ENCODE measurements around the gene MKNK2. TPM values are rescaled to one million over a fixed set of nuclear protein-coding genes. Genes with fewer than 3 reads are reported as not detected.
A peak's percentile ranks its signal among the peaks of the same experiment; 100 is the strongest.
"Not testable (repeated sequence)": the region's sequence is repeated elsewhere in the genome, so short reads cannot be mapped to it uniquely, and the experiment has no call there.

Gene MKNK2
- total RNA-seq (100 to 1,000 TPM in 3 of 4 donors, 10 to 100 TPM in 1; 96.9 to 151 (median 122) TPM), polyA plus RNA-seq (75.9 TPM)
- long read RNA-seq, donor 1, transcript MKNK2-201 (14 exons, 3,774 nt), result minor isoform, 7 of 184 reads
- long read RNA-seq, donor 1, transcript MKNK2-202 (14 exons, 1,744 nt), result major isoform, 38 of 184 reads
- long read RNA-seq, donor 1, partial matches to known transcripts, result 119 of 184 reads
- long read RNA-seq, donor 1, other reads (novel, unspliced or antisense), result 19 of 184 reads
- long read RNA-seq, donor 2, transcript MKNK2-201 (14 exons, 3,774 nt), result minor isoform, 8 of 114 reads
- long read RNA-seq, donor 2, transcript MKNK2-202 (14 exons, 1,744 nt), result major isoform, 21 of 114 reads
- long read RNA-seq, donor 2, partial matches to known transcripts, result 14 of 114 reads
- long read RNA-seq, donor 2, other reads (novel, unspliced or antisense), result 71 of 114 reads
- long read RNA-seq, donor 3, partial matches to known transcripts, result 12 of 114 reads
- long read RNA-seq, donor 3, other reads (novel, unspliced or antisense), result 102 of 114 reads
- long read RNA-seq, donor 4, transcript MKNK2-202 (14 exons, 1,744 nt), result major isoform, 21 of 119 reads
- long read RNA-seq, donor 4, transcript MKNK2-201 (14 exons, 3,774 nt), result minor isoform, 14 of 119 reads
- long read RNA-seq, donor 4, partial matches to known transcripts, result 11 of 119 reads
- long read RNA-seq, donor 4, other reads (novel, unspliced or antisense), result 72 of 119 reads

DNA sequence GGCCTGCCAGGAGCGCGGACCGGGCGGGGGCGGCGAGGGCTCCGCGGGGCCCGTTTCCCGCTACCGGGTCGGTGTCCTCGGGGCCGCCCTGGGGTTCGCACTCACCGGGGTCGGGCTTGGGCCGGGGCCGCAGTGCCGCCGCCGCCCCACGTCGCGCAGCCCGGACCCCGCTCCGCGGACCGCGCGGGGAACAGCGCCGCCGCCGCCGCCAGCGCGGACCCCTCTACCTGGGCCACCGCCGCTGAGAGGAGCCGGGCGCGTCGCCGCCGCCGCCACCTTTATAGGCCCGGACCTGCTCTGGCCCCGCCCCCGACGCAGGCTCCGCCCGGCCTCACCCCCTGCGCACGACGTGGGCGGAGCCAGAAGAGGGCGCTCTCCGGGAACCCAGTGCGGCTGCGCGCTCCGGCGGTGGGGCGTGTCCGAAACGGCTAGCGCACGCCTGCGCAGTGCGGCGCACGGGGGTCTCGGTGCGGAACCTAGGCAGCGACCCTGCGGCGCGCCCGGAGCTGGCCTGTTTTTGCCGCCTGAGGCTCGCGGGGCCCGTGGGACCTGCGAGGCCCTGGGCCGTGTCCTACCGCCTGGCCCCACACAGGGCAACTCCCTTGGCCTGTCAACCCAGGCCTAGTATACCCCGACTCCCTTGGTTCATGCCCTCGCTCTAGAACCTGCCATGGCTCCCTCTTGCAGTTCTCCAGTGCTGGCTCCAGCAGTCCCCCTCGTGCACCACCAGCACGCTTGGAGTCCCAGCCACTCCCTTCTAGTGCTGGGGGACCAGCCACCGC, at the start of gene MKNK2:
TSS of gene MKNK2 (minus strand) at position 254 of the 782 bp plus-strand sequence. CDS start 393 bp downstream, outside the sequence.
- Histone ChIP-seq H3K4me3 (ENCODE audit: low read length) (peak within 1 kb of the TSS; percentile 79), H3K4me1 (ENCODE audit: control insufficient read depth, insufficient read depth, low read length) (peaks cover 20% of the 10 kb centered on the region), H3K9me3 (ENCODE audit: control insufficient read depth, low read length) (no peaks in the 10 kb centered on the region), H3K27ac (ENCODE audit: low read length) (peak within 1 kb of the TSS; percentile 85), H3K27me3 (ENCODE audit: control insufficient read depth, insufficient read depth) (no peaks in the 10 kb centered on the region)
- peak; percentile 73 to 78 for ATAC-seq
- intact Hi-C loops (cut with DNase I), result no loop called here
- 2% methylated on average over 93 of the region's 93 CpGs for WGBS
- DNase-seq, result peak; percentile 92 to 98 (median 97)

DNA sequence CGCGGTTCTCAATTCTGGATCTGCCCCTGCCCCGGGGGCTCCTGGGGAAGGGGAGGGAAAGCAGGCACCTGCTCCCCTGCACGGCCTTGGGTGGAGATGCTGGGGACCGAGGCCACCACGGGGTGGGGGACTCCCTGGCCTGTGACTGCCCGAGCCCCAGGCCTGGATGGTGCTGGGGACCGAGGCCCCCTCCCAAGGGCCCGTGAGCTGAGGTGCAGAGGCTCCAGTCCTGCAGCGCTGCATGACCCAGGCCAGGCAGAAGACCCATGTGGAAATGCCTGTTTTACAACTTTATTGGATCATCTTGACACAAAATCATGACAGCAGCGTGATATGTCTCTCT, 49.6 kb upstream of the MKNK2 start:
- Histone ChIP-seq H3K27ac (ENCODE audit: low read length) (no peak overlapping the region), H3K4me1 (ENCODE audit: control insufficient read depth, insufficient read depth, low read length) (no peaks in the 10 kb centered on the region), H3K27me3 (ENCODE audit: control insufficient read depth, insufficient read depth) (no peaks in the 10 kb centered on the region), H3K4me3 (ENCODE audit: low read length) (no peak overlapping the region), H3K9me3 (ENCODE audit: control insufficient read depth, low read length) (no peaks in the 10 kb centered on the region)
- ATAC-seq (no peak), DNase-seq (no peak)
- 92% methylated on average over 11 of the region's 11 CpGs for WGBS
- intact Hi-C loops (cut with DNase I), result no loop called here

DNA sequence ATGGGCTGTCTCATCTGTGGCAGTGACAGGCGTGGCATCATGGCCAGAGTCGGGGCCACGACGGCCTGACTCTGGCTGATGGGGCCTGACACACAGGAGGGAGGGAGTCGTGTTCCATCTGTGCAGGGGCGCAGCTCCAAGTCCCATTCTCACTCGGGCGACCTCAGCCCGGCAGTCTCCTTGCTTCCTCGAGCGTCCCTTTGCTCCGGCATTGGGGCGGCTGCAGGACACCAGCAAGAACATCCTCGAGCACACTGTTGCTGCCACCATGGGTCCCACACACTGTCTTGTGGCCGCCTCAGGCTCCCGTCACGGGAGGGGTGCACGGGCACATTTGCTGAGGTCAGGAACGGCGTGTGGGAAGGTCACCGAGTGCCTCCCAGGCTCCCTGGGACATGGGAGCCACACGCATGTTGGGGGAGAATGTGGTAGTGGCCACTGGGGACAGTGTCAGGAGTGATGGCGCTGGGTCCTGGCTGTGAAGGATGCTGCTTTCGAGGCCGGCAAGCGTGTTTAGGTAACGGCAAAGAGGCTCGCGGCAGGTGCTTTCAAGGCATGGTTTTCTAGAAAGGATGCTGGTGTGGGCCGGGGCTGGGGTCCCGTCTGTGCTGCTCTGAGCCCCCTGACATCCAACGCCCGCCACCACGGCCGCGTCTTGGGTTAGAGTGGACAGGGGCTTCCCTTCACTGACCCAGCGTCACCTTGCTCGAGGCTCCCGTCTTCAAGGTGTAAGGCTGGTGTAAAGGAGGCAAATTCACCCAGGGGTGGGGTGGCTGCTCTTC, 49.1 kb upstream of the MKNK2 start:
- intact Hi-C loops (cut with DNase I), result no loop called here
- H3K27me3 ChIP-seq (ENCODE audit: control insufficient read depth, insufficient read depth), result no peaks in the 10 kb centered on the region
- DNase-seq (peak in 1 of 3 donors; percentile 32), ATAC-seq (no peak)
- H3K4me1 ChIP-seq (ENCODE audit: control insufficient read depth, insufficient read depth, low read length), result no peaks in the 10 kb centered on the region
- no peaks in the 10 kb centered on the region for H3K9me3 ChIP-seq (ENCODE audit: control insufficient read depth, low read length)
- WGBS, result 88% methylated on average over 39 of the region's 39 CpGs
- H3K27ac ChIP-seq (ENCODE audit: low read length), result no peak overlapping the region
- no peak overlapping the region for H3K4me3 ChIP-seq (ENCODE audit: low read length)

DNA sequence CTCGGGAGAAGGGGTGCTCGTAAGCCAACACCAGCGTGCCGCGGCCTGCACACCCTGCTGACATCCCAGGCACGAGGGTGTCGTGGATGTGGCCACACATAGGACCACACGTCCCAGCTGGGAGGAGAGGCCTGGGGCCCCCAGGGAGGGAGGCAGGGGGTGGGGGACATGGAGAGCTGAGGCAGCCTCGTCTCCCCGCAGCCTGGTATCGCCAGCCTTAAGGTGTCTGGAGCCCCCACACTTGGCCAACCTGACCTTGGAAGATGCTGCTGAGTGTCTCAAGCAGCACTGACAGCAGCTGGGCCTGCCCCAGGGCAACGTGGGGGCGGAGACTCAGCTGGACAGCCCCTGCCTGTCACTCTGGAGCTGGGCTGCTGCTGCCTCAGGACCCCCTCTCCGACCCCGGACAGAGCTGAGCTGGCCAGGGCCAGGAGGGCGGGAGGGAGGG, 48.0 kb upstream of the MKNK2 start:
- DNase-seq (no peak), ATAC-seq (no peak)
- Histone ChIP-seq H3K27me3 (ENCODE audit: control insufficient read depth, insufficient read depth) (no peaks in the 10 kb centered on the region), H3K4me1 (ENCODE audit: control insufficient read depth, insufficient read depth, low read length) (peaks cover 3% of the 10 kb centered on the region), H3K4me3 (ENCODE audit: low read length) (no peak overlapping the region), H3K27ac (ENCODE audit: low read length) (no peak overlapping the region), H3K9me3 (ENCODE audit: control insufficient read depth, low read length) (no peaks in the 10 kb centered on the region)
- intact Hi-C loops (cut with DNase I), result no loop called here
- 69% methylated on average over 16 of the region's 16 CpGs for WGBS

DNA sequence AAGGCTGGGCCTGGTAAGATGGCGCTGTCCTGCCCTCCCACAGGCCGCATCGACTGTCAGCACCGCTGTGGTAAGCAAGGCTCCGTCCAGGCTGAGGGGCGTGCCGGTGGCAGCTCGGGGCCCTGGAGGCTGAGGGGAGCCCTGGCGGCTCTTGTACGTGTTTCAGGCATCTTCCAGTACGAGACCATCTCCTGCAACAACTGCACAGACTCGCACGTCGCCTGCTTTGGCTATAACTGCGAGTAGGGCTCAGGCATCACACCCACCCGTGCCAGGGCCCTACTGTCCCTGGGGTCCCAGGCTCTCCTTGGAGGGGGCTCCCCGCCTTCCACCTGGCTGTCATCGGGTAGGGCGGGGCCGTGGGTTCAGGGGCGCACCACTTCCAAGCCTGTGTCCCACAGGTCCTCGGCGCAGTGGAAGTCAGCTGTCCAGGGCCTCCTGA, 46.9 kb upstream of the MKNK2 start:
- WGBS, result 80% methylated on average over 23 of the region's 23 CpGs
- Histone ChIP-seq H3K4me3 (ENCODE audit: low read length) (no peak overlapping the region), H3K4me1 (ENCODE audit: control insufficient read depth, insufficient read depth, low read length) (peaks cover 3% of the 10 kb centered on the region), H3K27me3 (ENCODE audit: control insufficient read depth, insufficient read depth) (no peaks in the 10 kb centered on the region), H3K27ac (ENCODE audit: low read length) (no peak overlapping the region), H3K9me3 (ENCODE audit: control insufficient read depth, low read length) (no peaks in the 10 kb centered on the region)
- intact Hi-C loops (cut with DNase I), result no loop called here
- DNase-seq (peak in 1 of 3 donors; percentile 74), ATAC-seq (no peak)

DNA sequence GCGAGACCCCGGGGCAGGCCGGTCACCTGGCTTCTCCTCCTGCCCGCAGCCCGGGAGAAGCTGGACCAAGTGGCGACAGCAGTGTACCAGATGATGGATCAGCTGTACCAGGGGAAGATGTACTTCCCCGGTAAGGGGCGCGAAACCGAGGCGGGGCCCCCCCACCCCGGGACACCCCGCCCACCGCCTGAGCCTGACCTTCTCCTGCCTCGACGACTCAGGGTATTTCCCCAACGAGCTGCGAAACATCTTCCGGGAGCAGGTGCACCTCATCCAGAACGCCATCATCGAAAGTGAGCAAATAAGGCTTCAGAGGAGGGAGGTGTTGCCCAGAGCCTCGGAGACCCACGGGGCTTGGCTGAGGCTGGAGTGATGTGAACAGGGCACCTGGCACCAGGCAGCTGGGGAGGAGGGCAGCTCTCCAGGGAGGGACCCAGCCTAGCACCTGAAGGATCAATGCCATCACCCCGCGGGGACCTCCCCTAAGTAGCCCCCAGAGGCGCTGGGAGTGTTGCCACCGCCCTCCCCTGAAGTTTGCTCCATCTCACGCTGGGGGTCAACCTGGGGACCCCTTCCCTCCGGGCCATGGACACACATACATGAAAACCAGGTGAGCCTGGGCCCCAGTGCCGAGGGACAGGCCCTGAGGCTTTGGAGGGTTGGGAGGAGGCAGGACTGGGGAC, 46.3 kb upstream of the MKNK2 start:
- ATAC-seq (no peak), DNase-seq (peak; percentile 46 to 73 (median 72))
- H3K4me1 ChIP-seq (ENCODE audit: control insufficient read depth, insufficient read depth, low read length), result peaks cover 3% of the 10 kb centered on the region
- peak overlapping the region; percentile 11 for H3K27ac ChIP-seq (ENCODE audit: low read length)
- no peaks in the 10 kb centered on the region for H3K27me3 ChIP-seq (ENCODE audit: control insufficient read depth, insufficient read depth)
- intact Hi-C loops (cut with DNase I), result no loop called here
- H3K9me3 ChIP-seq (ENCODE audit: control insufficient read depth, low read length), result no peaks in the 10 kb centered on the region
- H3K4me3 ChIP-seq (ENCODE audit: low read length), result peak overlapping the region; percentile 11
- WGBS, result 26% methylated on average over 30 of the region's 30 CpGs

DNA sequence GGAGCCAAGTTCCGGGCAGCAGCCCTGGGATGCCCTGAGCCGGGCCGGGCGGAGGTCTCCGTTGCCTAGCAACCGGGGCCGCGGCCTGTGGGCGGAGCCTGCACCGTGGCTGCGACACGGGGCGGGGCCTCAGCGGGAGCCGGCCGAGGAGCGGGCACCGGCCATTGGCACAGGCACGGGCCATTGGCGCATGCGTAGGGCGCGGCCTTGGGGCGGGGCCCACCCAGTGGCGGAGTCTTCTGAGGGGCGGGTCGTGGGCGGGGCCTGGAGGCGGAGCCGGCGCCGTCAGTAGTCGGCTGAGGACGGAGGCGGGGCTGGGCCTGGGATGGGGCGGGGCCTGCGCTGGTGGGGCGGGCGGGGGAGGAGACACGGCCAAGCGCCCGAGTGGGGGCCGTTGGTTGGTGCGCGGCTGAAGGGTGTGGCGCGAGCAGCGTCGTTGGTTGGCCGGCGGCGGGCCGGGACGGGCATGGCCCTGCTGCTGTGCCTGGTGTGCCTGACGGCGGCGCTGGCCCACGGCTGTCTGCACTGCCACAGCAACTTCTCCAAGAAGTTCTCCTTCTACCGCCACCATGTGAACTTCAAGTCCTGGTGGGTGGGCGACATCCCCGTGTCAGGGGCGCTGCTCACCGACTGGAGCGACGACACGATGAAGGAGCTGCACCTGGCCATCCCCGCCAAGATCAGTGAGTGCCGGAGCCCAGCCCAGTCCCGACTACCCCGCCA, 45.6 kb upstream of the MKNK2 start, which contains the start of gene IZUMO4:
TSS of gene IZUMO4 (plus strand) at position 436 of the 723 bp plus-strand sequence. CDS start at position 467, 31 bp downstream.
- H3K4me1 ChIP-seq (ENCODE audit: control insufficient read depth, insufficient read depth, low read length), result peaks cover 3% of the 10 kb centered on the region
- intact Hi-C loops (cut with DNase I), result no loop called here
- H3K27ac ChIP-seq (ENCODE audit: low read length), result peak within 1 kb of the TSS; percentile 79
- ATAC-seq (peak; percentile 89 to 91), DNase-seq (peak; percentile 99 to 100 (median 100))
- peak within 1 kb of the TSS; percentile 68 for H3K4me3 ChIP-seq (ENCODE audit: low read length)
- no peaks in the 10 kb centered on the region for H3K9me3 ChIP-seq (ENCODE audit: control insufficient read depth, low read length)
- H3K27me3 ChIP-seq (ENCODE audit: control insufficient read depth, insufficient read depth), result no peaks in the 10 kb centered on the region
- under 1% methylated on average over 70 of the region's 70 CpGs for WGBS

DNA sequence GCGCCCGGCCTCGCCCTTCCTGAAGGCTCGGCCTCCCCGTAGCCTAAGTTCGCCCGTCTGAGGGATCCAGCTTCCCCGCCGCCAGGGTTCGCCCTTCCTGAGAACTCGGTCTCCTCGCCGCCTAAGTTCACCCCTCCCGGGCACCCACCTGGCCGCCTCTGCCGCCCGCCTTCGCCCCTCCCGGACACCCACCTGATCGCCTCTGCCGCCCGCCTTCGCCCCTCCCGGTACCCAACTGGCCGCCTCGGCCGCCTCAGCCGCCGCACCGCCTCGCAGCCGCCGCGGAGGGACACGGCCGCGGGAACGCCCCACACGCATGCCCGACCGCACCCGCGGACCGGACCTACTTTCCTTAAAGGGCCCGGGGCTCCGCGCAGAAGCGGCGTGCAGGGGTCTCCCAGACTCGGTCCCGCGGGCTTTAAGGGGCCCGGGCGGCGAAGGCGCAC, 45.0 kb upstream of the MKNK2 start, which contains the start of gene MOB3A:
TSS of gene MOB3A (minus strand) at position 293 of the 446 bp plus-strand sequence. CDS start 17,766 bp downstream, outside the sequence.
- H3K27ac ChIP-seq (ENCODE audit: low read length), result peak within 1 kb of the TSS; percentile 79
- peak within 1 kb of the TSS; percentile 68 for H3K4me3 ChIP-seq (ENCODE audit: low read length)
- under 1% methylated on average over 56 of the region's 56 CpGs for WGBS
- no peaks in the 10 kb centered on the region for H3K9me3 ChIP-seq (ENCODE audit: control insufficient read depth, low read length)
- H3K4me1 ChIP-seq (ENCODE audit: control insufficient read depth, insufficient read depth, low read length), result peaks cover 3% of the 10 kb centered on the region
- ATAC-seq (peak; percentile 74 to 75), DNase-seq (peak; percentile 92 to 97 (median 97))
- no peaks in the 10 kb centered on the region for H3K27me3 ChIP-seq (ENCODE audit: control insufficient read depth, insufficient read depth)
- intact Hi-C loops (cut with DNase I), result no loop called here

DNA sequence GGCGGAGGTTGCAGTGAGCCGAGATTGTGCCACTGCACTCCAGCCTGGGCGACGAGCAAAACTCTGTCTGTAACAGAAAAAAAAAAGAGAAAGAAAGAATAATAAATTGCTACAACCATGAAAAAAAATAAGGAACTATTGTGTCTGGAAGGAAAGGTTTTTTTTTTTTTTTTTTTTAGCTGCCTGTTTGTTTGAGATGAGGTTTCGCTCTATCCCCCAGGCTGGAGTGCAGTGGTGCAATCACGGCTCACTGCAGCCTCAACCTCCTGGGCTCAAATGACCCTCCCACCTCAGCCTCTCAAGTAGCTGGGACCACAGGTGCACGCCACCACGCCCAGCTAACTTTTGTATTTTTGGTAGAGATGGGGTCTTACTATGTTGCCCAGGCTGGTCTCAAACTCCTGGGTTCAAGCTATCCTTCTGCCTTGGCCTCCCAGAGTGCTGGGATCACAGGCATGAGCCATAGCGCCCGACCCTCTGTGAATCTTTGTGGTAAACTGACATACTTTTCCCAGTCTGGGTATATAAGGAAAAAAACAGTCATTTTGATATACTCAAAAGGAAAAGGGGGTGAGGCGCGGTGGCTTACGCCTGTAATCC, 41.0 kb upstream of the MKNK2 start:
- DNase-seq; H3K27me3 ChIP-seq (ENCODE audit: control insufficient read depth, insufficient read depth); H3K4me3 ChIP-seq (ENCODE audit: low read length); ATAC-seq; H3K4me1 ChIP-seq (ENCODE audit: control insufficient read depth, insufficient read depth, low read length); intact Hi-C loops (cut with DNase I); H3K27ac ChIP-seq (ENCODE audit: low read length); H3K9me3 ChIP-seq (ENCODE audit: control insufficient read depth, low read length): not testable (repeated sequence)
- WGBS, result 93% methylated on average over 13 of the region's 13 CpGs

All from right cardiac atrium (tissue), 5 donors.